Duodenal mucosa (tissue), 2 donors: ENCODE results near the gene DIS3.
"Not testable (repeated sequence)": the region's sequence is repeated elsewhere in the genome, so short reads cannot be mapped to it uniquely, and the experiment has no call there.

Experiments
- H3K27ac ChIP-seq: one replicate; pipeline ENCODE4 v1.7.0; 2013; ENCODE audit warnings: low read depth, low read length
- H3K27me3 ChIP-seq, 2 donors: one replicate each; pipeline ENCODE4 v1.7.0; 2013; ENCODE audit warnings: low read length in 2 of 2, control low read depth in 1 of 2; ENCODE audit not compliant: insufficient read depth in 2 of 2, control insufficient read depth in 1 of 2
- H3K36me3 ChIP-seq, 2 donors: one replicate each; pipeline ENCODE4 v1.7.0; 2013; ENCODE audit warnings: low read length in 2 of 2, control low read depth in 1 of 2; ENCODE audit not compliant: insufficient read depth in 2 of 2, control insufficient read depth in 1 of 2
- H3K4me1 ChIP-seq, 2 donors: one replicate each; pipeline ENCODE4 v1.7.0; 2013; ENCODE audit warnings: low read length in 2 of 2, control low read depth in 1 of 2; ENCODE audit not compliant: insufficient read depth in 2 of 2, control insufficient read depth in 1 of 2
- H3K4me3 ChIP-seq, 2 donors: one replicate each; pipeline ENCODE4 v1.7.0; 2013; ENCODE audit warnings: low read length in 2 of 2, low read depth in 1 of 2
- H3K9ac ChIP-seq, 2 donors: one replicate each; pipeline ENCODE4 v1.7.0; 2013; ENCODE audit warnings: low read length in 2 of 2, low read depth in 1 of 2
- H3K9me3 ChIP-seq, 2 donors: one replicate each; pipeline ENCODE4 v1.7.0; 2013; ENCODE audit warnings: low read length in 2 of 2, control low read depth in 1 of 2; ENCODE audit not compliant: control insufficient read depth in 1 of 2

The DIS3 gene

GRCh38 chr13:72781451-72782439, at the start of gene DIS3, which contains the start of gene PIBF1:
Gene DIS3 (minus strand): TSS chr13:72781900. CDS start chr13:72781832, 68 bp downstream.
Gene PIBF1 (plus strand): TSS chr13:72782133. CDS start chr13:72783470, 1,337 bp downstream.
- no peaks in the 10 kb centered on the region for H3K27me3 ChIP-seq
- no peaks in the 10 kb centered on the region for H3K9me3 ChIP-seq
- H3K9ac ChIP-seq: peak within 1 kb of the TSS; percentile 89 to 93
- peak within 1 kb of the TSS; percentile 98 to 99 for H3K4me3 ChIP-seq
- H3K36me3 ChIP-seq: peaks cover 13 to 27% of the 10 kb centered on the region in 2 donors
- peak within 1 kb of the TSS; percentile 78 for H3K27ac ChIP-seq
- H3K4me1 ChIP-seq: peaks cover 13 to 20% of the 10 kb centered on the region in 2 donors

- Histone ChIP-seq H3K27me3 (no peaks in the 10 kb centered on the region), H3K36me3 (peaks cover 7 to 32% of the 10 kb centered on the region in 2 donors), H3K9ac (no peak overlapping the region), H3K4me1 (peaks cover 0 to 5% of the 10 kb centered on the region in 2 donors), H3K9me3 (no peaks in the 10 kb centered on the region), H3K4me3 (no peak overlapping the region), H3K27ac (no peak overlapping the region)
These were observed 42.0 kb upstream of the DIS3 start for GRCh38 chr13:72823724-72824123.

GRCh38 chr13:72823081-72823480, 41.4 kb upstream of the DIS3 start:
- no peaks in the 10 kb centered on the region for H3K9me3 ChIP-seq
- no peak overlapping the region for H3K4me3 ChIP-seq
- no peak overlapping the region for H3K27ac ChIP-seq
- no peaks in the 10 kb centered on the region for H3K27me3 ChIP-seq
- H3K9ac ChIP-seq: no peak overlapping the region
- H3K36me3 ChIP-seq: peaks cover 7 to 29% of the 10 kb centered on the region in 2 donors
- peaks cover 0 to 5% of the 10 kb centered on the region in 2 donors for H3K4me1 ChIP-seq

- H3K4me3 ChIP-seq: no peak overlapping the region
- no peak overlapping the region for H3K9ac ChIP-seq
- H3K36me3 ChIP-seq: peaks cover 3 to 21% of the 10 kb centered on the region in 2 donors
- H3K4me1 ChIP-seq: peaks cover 0 to 5% of the 10 kb centered on the region in 2 donors
- H3K9me3 ChIP-seq: no peaks in the 10 kb centered on the region
- no peaks in the 10 kb centered on the region for H3K27me3 ChIP-seq
- H3K27ac ChIP-seq: no peak overlapping the region
These were observed 39.2 kb upstream of the DIS3 start for GRCh38 chr13:72820898-72821279.

GRCh38 chr13:72820156-72820897, 38.6 kb upstream of the DIS3 start:
- H3K27ac ChIP-seq: no peak overlapping the region
- no peaks in the 10 kb centered on the region for H3K27me3 ChIP-seq
- no peak overlapping the region for H3K9ac ChIP-seq
- peaks cover 0 to 5% of the 10 kb centered on the region in 2 donors for H3K4me1 ChIP-seq
- peaks cover 3 to 18% of the 10 kb centered on the region in 2 donors for H3K36me3 ChIP-seq
- no peaks in the 10 kb centered on the region for H3K9me3 ChIP-seq
- no peak overlapping the region for H3K4me3 ChIP-seq

- H3K4me3 ChIP-seq: no peak overlapping the region
- H3K4me1 ChIP-seq: peaks cover 0 to 7% of the 10 kb centered on the region in 2 donors
- H3K9ac ChIP-seq: no peak overlapping the region
- peaks cover 0 to 5% of the 10 kb centered on the region in 2 donors for H3K9me3 ChIP-seq
- H3K36me3 ChIP-seq: peaks cover 3 to 6% of the 10 kb centered on the region in 2 donors
- no peak overlapping the region for H3K27ac ChIP-seq
- H3K27me3 ChIP-seq: no peaks in the 10 kb centered on the region
These were observed 27.3 kb upstream of the DIS3 start for GRCh38 chr13:72808917-72809500.

GRCh38 chr13:72806514-72806913, 24.8 kb upstream of the DIS3 start:
- not testable (repeated sequence) for H3K36me3 ChIP-seq, H3K4me1 ChIP-seq, H3K4me3 ChIP-seq, H3K27ac ChIP-seq, H3K9me3 ChIP-seq, H3K27me3 ChIP-seq, H3K9ac ChIP-seq

GRCh38 chr13:72805676-72806346, 24.1 kb upstream of the DIS3 start:
- H3K4me1 ChIP-seq: peaks cover 0 to 7% of the 10 kb centered on the region in 2 donors
- no peaks in the 10 kb centered on the region for H3K27me3 ChIP-seq
- H3K9me3 ChIP-seq: peaks cover 0 to 5% of the 10 kb centered on the region in 2 donors
- H3K9ac ChIP-seq: no peak overlapping the region
- peaks cover 0 to 3% of the 10 kb centered on the region in 2 donors for H3K36me3 ChIP-seq
- no peak overlapping the region for H3K4me3 ChIP-seq
- H3K27ac ChIP-seq: no peak overlapping the region

- Histone ChIP-seq H3K27me3 (no peaks in the 10 kb centered on the region), H3K9me3 (peaks cover 0 to 5% of the 10 kb centered on the region in 2 donors), H3K4me1 (peaks cover 0 to 7% of the 10 kb centered on the region in 2 donors), H3K27ac (no peak overlapping the region), H3K36me3 (peaks cover 0 to 9% of the 10 kb centered on the region in 2 donors), H3K4me3 (no peak overlapping the region), H3K9ac (no peak overlapping the region)
These were observed 22.6 kb upstream of the DIS3 start for GRCh38 chr13:72804301-72804700.
